Measurements from ENCODE around the gene NKX1-1. TPM values are rescaled to one million over a fixed set of nuclear protein-coding genes. Genes with fewer than 3 reads are reported as not detected.

NKX1-1 gene
- total RNA-seq, 1 experiment from 2014 or later: not detected

GRCh38 chr4:1369091-1369450 is 37.2 kb downstream of the NKX1-1 start:
- no peak overlapping the region for H3K27ac ChIP-seq (ENCODE audit: low read length)
- no peak for TF ChIP-seq SIN3A (IDR thresholded peaks at IDR 0.05; ENCODE audit: borderline replicate concordance, insufficient read depth, low read depth, low read length)
- no peak for TF ChIP-seq TCF7L2 (IDR thresholded peaks at IDR 0.05; ENCODE audit: low read depth, low read length)
- TF ChIP-seq, protein P1, sequence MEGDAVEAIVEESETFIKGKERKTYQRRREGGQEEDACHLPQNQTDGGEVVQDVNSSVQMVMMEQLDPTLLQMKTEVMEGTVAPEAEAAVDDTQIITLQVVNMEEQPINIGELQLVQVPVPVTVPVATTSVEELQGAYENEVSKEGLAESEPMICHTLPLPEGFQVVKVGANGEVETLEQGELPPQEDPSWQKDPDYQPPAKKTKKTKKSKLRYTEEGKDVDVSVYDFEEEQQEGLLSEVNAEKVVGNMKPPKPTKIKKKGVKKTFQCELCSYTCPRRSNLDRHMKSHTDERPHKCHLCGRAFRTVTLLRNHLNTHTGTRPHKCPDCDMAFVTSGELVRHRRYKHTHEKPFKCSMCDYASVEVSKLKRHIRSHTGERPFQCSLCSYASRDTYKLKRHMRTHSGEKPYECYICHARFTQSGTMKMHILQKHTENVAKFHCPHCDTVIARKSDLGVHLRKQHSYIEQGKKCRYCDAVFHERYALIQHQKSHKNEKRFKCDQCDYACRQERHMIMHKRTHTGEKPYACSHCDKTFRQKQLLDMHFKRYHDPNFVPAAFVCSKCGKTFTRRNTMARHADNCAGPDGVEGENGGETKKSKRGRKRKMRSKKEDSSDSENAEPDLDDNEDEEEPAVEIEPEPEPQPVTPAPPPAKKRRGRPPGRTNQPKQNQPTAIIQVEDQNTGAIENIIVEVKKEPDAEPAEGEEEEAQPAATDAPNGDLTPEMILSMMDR (IDR thresholded peaks at IDR 0.05): no peak
- TF ChIP-seq, protein P2, sequence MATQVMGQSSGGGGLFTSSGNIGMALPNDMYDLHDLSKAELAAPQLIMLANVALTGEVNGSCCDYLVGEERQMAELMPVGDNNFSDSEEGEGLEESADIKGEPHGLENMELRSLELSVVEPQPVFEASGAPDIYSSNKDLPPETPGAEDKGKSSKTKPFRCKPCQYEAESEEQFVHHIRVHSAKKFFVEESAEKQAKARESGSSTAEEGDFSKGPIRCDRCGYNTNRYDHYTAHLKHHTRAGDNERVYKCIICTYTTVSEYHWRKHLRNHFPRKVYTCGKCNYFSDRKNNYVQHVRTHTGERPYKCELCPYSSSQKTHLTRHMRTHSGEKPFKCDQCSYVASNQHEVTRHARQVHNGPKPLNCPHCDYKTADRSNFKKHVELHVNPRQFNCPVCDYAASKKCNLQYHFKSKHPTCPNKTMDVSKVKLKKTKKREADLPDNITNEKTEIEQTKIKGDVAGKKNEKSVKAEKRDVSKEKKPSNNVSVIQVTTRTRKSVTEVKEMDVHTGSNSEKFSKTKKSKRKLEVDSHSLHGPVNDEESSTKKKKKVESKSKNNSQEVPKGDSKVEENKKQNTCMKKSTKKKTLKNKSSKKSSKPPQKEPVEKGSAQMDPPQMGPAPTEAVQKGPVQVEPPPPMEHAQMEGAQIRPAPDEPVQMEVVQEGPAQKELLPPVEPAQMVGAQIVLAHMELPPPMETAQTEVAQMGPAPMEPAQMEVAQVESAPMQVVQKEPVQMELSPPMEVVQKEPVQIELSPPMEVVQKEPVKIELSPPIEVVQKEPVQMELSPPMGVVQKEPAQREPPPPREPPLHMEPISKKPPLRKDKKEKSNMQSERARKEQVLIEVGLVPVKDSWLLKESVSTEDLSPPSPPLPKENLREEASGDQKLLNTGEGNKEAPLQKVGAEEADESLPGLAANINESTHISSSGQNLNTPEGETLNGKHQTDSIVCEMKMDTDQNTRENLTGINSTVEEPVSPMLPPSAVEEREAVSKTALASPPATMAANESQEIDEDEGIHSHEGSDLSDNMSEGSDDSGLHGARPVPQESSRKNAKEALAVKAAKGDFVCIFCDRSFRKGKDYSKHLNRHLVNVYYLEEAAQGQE (IDR thresholded peaks at IDR 0.05; ENCODE audit: insufficient read depth in 1 of 2, low read depth in 2 of 2, low read length in 1 of 2): no peak
- TF ChIP-seq POLR2AphosphoS5 (IDR thresholded peaks at IDR 0.05; ENCODE audit: low read depth, low read length): no peak
- H3K27me3 ChIP-seq (ENCODE audit: control insufficient read depth, insufficient read depth, low read length): no peaks in the 10 kb centered on the region
- H3K4me1 ChIP-seq (ENCODE audit: control insufficient read depth, insufficient read depth, low read length): no peaks in the 10 kb centered on the region
- BruUV-seq (replicated peaks): no TSS peak
- no peaks in the 10 kb centered on the region for H3K9me3 ChIP-seq (ENCODE audit: control insufficient read depth, insufficient read depth, low read depth, low read length)
- POLR2A ChIA-PET: no interaction called here
- CTCF ChIA-PET: no interaction called here
- H3K4me3 ChIP-seq (ENCODE audit: low read depth in 2 of 2, low read length in 2 of 2): no peak overlapping the region
- ATAC-seq: no peak
- H3K36me3 ChIP-seq (ENCODE audit: control insufficient read depth, insufficient read depth, low read length): no peaks in the 10 kb centered on the region
- DNase-seq (ENCODE audit: low read depth, low spot score): no peak
- intact Hi-C loops (cut with micrococcal nuclease; ENCODE audit: unreplicated experiment) (no loop called here), in situ Hi-C loops (cut with HindIII; ENCODE audit: low pct_unique_long_range_greater_than_20kb, low sequenced_read_pairs) (no loop called here)

GRCh38 chr4:1368421-1369090 is 37.7 kb downstream of the NKX1-1 start:
- BruUV-seq (replicated peaks): no TSS peak
- no peaks in the 10 kb centered on the region for H3K27me3 ChIP-seq (ENCODE audit: control insufficient read depth, insufficient read depth, low read length)
- H3K4me1 ChIP-seq (ENCODE audit: control insufficient read depth, insufficient read depth, low read length): no peaks in the 10 kb centered on the region
- no peak overlapping the region for H3K27ac ChIP-seq (ENCODE audit: low read length)
- no peak for ATAC-seq
- intact Hi-C loops (cut with micrococcal nuclease; ENCODE audit: unreplicated experiment) (no loop called here), in situ Hi-C loops (cut with HindIII; ENCODE audit: low pct_unique_long_range_greater_than_20kb, low sequenced_read_pairs) (no loop called here)
- no peaks in the 10 kb centered on the region for H3K36me3 ChIP-seq (ENCODE audit: control insufficient read depth, insufficient read depth, low read length)
- TF ChIP-seq TCF7L2 (IDR thresholded peaks at IDR 0.05; ENCODE audit: low read depth, low read length): no peak
- TF ChIP-seq, protein P2 (IDR thresholded peaks at IDR 0.05; ENCODE audit: insufficient read depth in 1 of 2, low read depth in 2 of 2, low read length in 1 of 2): no peak
- CTCF ChIA-PET: no interaction called here
- no peak overlapping the region for H3K4me3 ChIP-seq (ENCODE audit: low read depth in 2 of 2, low read length in 2 of 2)
- no peak for DNase-seq (ENCODE audit: low read depth, low spot score)
- POLR2A ChIA-PET: no interaction called here
- H3K9me3 ChIP-seq (ENCODE audit: control insufficient read depth, insufficient read depth, low read depth, low read length): no peaks in the 10 kb centered on the region
